GM21381 (cell line): ENCODE measurements around the gene PNKD.

Experiments used
- ATAC-seq: cut with Tn5 transposase; IDR thresholded peaks from one replicate; pipeline ENCODE4 v1.9.1; 2021; ENCODE audit warnings: mild to moderate bottlenecking, moderate library complexity; ENCODE audit not compliant: unreplicated experiment

The PNKD gene

DNA sequence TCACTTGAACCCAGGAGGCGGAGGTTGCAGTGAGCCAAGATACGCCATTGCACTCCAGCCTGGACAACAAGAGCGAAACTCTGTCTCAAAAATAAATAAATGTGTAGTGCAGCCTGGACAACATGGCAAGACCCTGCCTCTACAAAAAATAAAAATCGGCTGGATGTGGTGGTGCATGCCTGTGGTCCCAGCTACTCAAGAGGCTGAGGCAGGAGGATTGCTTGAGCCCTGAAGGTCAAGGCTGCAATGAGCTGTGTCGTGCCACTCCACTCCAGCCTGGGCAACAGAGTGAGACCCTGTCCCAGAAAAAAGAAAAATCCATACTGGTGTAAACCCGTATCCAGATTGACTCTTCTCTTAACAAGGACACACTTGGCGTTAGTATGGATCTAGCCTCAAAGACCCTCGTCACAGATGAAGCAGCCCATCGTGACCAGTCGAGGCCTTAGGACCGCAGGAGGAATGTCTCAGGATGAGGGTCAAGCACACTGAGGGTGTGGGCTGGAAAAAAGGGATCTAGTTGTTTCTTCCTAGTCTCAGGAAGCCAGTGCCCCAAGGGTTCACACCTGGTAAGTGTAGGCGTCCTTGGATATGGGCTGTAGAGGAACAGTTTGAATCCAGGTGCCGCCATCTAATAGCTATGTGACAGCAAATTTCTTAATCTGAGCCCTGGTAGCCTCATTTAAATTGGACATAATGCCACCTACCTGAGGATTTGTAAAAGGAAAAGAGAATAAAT lies 13.5 kb upstream of the PNKD start:
- no peak for ATAC-seq

- ATAC-seq = peak; percentile 76
Measured at GRCh38 chr2:218257390-218257981, 12.8 kb upstream of the PNKD start.

- no peak for ATAC-seq
Measured at GRCh38 chr2:218259099-218259961, 11.0 kb upstream of the PNKD start.

DNA sequence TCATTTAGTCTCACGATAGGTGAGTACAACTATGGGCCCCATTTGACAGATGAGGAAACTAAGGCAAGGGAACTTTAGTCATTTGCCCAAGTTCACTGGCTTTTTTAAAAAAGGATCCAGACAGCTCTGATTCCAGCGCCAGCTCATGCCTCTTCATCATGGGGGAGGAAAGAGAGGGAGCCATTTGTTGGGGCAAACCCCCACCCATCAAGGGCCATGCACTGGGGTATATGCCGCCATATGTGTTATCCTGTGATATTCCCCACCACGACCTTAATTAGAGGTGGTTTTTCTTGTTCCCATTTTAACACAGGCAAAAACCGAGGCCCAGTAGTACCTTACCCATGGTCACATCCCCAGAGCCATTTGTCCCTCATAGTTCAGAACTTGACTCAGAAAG lies 10.2 kb upstream of the PNKD start:
- ATAC-seq = no peak

DNA sequence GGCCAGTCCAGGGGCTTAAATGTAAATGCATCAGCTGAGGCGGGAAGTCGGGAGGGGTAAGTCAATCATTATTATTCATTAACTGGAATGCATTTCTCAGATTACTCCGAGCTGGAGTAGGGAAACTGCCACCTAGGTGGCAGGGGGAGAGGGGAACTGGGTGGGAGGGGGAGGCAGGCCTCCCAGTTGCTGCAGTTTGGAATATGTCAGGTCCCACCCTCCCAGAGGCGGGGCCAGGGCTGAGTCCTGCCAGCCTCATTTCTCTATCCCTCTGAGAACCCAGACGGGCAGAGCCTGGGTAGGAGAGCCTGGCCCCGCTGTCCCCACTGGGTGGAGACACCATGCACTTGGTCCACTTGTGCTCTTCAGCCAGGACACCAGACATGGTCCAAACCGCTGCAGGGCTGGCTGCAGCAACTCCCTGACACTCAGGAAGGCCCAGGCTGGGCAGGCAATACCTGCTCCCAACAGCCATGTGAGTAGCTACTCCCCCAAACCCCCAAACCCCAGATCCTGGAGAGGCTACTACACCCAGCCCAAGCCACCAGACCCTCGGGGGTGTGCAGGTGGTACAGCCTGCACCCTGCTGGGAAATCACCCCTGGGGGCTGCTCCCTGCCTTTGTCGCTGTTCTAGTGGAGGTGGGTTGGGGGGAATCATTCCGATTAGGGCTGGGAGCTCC lies 9.4 kb upstream of the PNKD start, which contains the start of gene GPBAR1:
Gene GPBAR1, plus strand, starts transcription at position 274 of the 681 bp plus-strand sequence. CDS start 1,710 bp downstream, outside the sequence.
- no peak for ATAC-seq

DNA sequence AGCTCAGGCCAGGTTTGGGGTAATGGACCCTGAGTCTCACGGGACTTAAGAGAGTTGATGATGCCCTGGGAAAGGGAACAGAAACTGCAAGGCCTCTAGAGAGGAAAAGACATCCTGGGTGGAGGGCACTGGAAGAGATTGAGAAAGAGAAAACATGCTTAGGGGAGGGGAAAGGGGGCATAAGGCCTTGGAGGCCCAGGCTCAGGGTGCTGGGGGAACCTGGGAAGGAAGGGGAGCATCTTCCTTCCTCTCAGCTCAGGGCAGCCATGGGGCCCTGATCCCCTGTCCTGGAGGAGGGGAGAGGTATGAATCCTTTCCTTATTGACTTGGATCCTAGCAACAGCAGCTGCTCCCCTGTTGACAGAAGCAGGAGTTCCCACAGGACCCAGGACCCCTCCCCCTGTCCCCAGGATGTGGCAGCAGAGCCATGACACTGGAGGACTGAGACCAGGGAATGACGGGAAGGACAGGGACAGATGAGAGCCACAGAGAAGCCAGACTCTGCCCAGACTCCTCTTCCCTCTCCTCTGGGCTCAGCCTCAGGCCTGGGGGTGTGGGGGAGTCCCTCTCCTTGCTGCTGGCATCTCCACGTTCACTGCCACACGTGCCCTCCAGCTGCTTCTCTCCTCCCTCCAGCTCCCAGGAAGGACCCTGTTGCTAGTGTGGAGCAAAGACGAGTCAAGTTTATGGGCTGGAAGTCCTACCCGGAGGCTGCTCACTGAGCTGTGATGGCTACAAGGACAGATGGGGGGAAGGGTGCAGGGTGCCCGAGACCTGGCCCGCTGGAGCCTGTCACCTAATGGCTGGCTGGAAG lies 8.7 kb upstream of the PNKD start:
- ATAC-seq = no peak

DNA sequence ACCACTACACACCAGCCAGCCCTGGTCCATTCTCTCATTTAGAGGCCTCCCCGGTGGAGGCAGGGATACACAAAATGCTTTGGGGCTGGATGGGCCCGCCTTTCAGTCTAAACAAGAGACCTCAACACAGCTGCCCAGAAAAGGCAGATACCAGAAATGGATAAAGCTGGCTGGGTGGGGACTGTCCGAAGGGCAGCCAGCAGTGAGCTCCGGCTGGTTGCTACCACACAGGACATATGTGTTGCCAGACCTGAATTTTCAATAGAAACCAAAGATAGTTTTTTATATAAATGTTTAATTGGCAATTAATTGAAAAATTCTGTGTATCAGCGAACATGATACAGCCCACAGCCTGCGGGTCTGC lies 8.1 kb upstream of the PNKD start:
- no peak for ATAC-seq

DNA sequence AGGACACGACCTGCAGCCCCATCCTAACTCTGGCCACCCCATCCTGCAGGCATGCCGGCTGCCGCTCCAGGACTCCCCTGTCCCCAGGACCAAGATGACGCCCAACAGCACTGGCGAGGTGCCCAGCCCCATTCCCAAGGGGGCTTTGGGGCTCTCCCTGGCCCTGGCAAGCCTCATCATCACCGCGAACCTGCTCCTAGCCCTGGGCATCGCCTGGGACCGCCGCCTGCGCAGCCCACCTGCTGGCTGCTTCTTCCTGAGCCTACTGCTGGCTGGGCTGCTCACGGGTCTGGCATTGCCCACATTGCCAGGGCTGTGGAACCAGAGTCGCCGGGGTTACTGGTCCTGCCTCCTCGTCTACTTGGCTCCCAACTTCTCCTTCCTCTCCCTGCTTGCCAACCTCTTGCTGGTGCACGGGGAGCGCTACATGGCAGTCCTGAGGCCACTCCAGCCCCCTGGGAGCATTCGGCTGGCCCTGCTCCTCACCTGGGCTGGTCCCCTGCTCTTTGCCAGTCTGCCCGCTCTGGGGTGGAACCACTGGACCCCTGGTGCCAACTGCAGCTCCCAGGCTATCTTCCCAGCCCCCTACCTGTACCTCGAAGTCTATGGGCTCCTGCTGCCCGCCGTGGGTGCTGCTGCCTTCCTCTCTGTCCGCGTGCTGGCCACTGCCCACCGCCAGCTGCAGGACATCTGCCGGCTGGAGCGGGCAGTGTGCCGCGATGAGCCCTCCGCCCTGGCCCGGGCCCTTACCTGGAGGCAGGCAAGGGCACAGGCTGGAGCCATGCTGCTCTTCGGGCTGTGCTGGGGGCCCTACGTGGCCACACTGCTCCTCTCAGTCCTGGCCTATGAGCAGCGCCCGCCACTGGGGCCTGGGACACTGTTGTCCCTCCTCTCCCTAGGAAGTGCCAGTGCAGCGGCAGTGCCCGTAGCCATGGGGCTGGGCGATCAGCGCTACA lies 7.4 kb upstream of the PNKD start:
- ATAC-seq = no peak

DNA sequence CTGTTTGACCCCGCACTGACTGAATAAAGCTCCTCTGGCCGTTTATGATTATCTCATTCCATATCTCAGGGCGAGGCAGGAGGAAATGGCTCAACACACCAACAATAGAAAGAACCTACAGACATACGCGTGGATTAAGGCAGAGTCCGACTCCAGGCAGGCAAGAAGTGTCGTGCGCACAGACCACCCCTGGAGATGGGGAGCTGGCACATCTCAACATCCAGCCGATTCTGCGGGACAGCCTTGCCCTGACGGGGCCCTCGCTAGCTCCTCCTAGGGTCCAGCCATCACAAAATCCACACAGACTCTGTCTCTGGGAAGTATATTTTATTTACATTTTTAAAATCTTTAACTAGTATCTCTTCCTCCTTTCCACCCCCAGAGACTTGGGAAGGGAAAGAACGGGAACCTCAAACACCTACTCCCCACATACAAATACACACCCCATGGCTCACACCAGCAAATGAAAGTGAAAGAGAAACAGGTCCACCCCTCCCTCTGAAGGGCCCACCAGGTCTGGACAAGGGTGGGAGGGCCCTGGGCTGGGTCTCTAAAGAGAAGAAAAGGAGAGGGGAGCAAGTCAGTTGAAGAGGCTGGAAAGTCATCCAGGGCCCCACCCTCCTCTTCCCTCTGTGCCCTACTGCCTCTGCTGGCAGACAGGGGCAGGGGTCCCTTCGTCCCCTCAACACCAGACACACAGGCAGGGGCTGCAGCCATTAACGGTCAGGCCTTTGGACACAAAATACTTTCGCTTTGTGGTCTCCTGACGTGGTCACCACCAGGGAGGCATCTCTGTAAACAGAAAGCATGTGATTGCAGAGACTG lies 6.3 kb upstream of the PNKD start:
- ATAC-seq = no peak

- ATAC-seq = no peak
Measured at GRCh38 chr2:218264773-218265561, 5.4 kb upstream of the PNKD start.

DNA sequence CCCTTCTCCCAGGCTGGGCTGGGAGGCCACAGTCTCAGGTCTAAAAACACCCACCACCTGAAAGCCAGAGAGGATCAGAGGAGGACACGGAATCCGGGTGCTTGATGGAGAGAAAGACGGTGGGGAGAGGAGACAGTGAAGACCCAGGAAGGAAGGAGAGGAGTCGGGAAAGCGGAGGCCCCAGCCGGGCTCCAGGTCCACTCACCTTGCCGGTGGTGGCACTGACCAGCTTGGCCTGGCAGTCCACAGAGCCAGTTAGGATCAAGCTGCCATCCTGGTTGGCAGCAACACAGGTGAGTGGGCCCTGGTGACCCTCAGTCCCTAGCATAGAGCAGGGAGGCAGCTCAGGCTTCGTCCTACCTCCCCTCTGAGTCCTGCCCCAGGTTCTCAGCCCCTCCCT lies 4.7 kb upstream of the PNKD start:
- no peak for ATAC-seq

DNA sequence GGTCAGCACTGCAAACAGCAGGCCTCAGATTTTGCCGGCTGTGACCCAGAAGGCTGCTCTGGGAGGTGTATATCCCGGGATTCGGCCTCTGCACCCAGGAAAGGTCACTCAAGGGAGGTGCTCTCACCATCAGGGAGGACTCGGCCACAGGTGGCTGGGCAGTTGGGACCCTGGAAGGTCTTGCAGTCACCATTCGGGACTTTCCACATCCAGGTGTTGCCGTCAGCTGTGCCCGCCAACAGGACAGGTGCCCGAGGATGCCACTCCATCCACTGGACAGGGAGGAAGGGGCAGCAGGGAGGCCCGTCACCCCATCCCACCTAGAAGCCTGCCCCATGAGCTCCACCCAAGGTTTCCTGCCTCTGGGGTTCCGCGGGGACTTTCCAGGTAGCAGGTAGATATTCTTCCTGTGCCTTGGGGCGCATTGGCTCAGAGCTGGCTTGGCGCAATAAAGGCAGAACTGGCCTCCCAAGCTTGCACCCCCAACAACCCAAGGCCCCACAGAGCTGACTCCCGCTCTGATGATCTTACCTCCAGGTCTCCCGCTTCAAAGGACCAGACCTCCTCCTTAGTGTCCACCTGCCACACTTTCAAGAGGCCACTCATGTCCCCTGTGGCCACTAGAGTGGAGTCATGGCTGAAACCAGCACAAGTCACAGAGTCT lies 3.9 kb upstream of the PNKD start:
- no peak for ATAC-seq

DNA sequence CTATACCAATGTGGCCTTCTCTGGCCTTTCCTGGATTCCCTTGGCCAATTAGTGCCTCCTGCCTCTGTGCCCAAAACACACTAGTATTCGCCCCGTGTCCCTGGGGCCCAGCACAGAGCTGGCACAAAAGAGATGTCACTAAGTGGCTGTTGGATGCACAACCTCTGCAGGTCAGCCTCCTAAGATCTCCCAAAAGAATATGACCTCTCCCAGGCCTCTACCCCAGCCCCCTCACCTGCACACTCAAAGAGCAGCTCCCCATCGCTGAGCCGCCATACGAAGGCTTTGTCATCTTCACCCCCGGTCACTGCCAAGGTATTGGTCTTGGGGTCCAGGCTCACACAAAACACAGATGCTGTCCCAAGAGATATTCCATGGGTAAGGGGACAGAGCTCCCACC lies 3.1 kb upstream of the PNKD start:
- ATAC-seq = no peak

GRCh38 chr2:218270721-218271486 lies 585 bp downstream of the PNKD start:
- ATAC-seq = no peak

DNA sequence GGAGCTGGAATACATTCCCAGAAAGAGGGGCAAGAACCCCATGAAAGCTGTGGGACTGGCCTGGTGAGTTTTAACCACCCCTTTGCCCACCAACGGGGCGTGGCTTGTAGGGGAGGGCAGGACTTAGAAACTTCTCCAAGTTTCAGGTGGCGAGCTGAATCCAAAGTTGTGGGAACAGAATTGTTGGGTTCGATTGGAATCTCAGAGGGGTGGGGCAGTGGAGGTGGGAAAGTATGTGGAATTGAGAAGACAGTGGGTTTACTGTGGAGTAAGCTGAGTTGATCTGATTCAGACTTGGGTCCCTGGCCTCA lies 1.1 kb downstream of the PNKD start:
- ATAC-seq = no peak

GRCh38 chr2:218271865-218272530 lies 1.7 kb downstream of the PNKD start:
- no peak for ATAC-seq
